Astrocyte (in vitro differentiated cells and primary cell): ENCODE results near the gene STUB1. TPM values are rescaled to one million over a fixed set of nuclear protein-coding genes. Genes with fewer than 3 reads are reported as not detected.

Source experiments
- DNase-seq: peaks from one replicate; pipeline ENCODE4 v3.0.0-alpha.2; 2010; ENCODE audit warnings: low read depth
- FAIRE-seq: peaks from 2 replicates; lab custom pipeline; 2011; peaks lifted over from hg19 to GRCh38; lab: Jason Lieb, UNC
- H2AFZ ChIP-seq: 2 replicates; pipeline ENCODE4 v1.6.0; 2012; ENCODE audit warnings: low read depth, low read length, inconsistent platforms
- H3K27ac ChIP-seq: 2 replicates; pipeline ENCODE4 v1.5.1; 2011; ENCODE audit warnings: low read depth, low read length, inconsistent platforms
- H3K27me3 ChIP-seq: 2 replicates; pipeline ENCODE4 v1.6.0; 2011; ENCODE audit warnings: low read length, inconsistent platforms; ENCODE audit not compliant: insufficient read depth
- H3K36me3 ChIP-seq: 2 replicates; pipeline ENCODE4 v1.5.1; 2011; ENCODE audit warnings: low read length, inconsistent platforms; ENCODE audit not compliant: insufficient read depth
- H3K4me1 ChIP-seq: 2 replicates; pipeline ENCODE4 v1.5.1; 2011; ENCODE audit warnings: low read length, inconsistent platforms; ENCODE audit not compliant: insufficient read depth
- H3K4me2 ChIP-seq: 2 replicates; pipeline ENCODE4 v1.6.0; 2012; ENCODE audit warnings: low read length, inconsistent platforms
- H3K4me3 ChIP-seq: 2 replicates; pipeline ENCODE4 v1.5.1; 2011; ENCODE audit warnings: low read depth, mild to moderate bottlenecking, low read length, inconsistent platforms; ENCODE audit not compliant: insufficient read depth
- H3K79me2 ChIP-seq: 2 replicates; pipeline ENCODE4 v1.6.0; 2012; ENCODE audit warnings: mild to moderate bottlenecking, low read length, inconsistent platforms; ENCODE audit not compliant: insufficient read depth
- H3K9ac ChIP-seq: 2 replicates; pipeline ENCODE4 v1.6.0; 2012; ENCODE audit warnings: mild to moderate bottlenecking, low read length, inconsistent platforms
- H3K9me3 ChIP-seq: 2 replicates; pipeline ENCODE4 v1.5.1; 2012; ENCODE audit warnings: low read depth, mild to moderate bottlenecking, low read length, inconsistent platforms; ENCODE audit not compliant: insufficient read depth
- H4K20me1 ChIP-seq: 2 replicates; pipeline ENCODE4 v1.6.0; 2012; ENCODE audit warnings: low read length, inconsistent platforms; ENCODE audit not compliant: insufficient read depth
- H3K27ac Mint-ChIP-seq: one replicate; pipeline ENCODE4 v1.8.0; 2021; ENCODE audit warnings: mild to moderate bottlenecking, mixed read lengths; ENCODE audit not compliant: unreplicated experiment
- H3K27me3 Mint-ChIP-seq: one replicate; pipeline ENCODE4 v1.8.0; 2021; ENCODE audit warnings: low read depth, mixed read lengths; ENCODE audit not compliant: unreplicated experiment
- H3K36me3 Mint-ChIP-seq: one replicate; pipeline ENCODE4 v1.8.0; 2021; ENCODE audit warnings: low read depth, mixed read lengths; ENCODE audit not compliant: unreplicated experiment
- H3K4me1 Mint-ChIP-seq: one replicate; pipeline ENCODE4 v1.8.0; 2021; ENCODE audit warnings: low read depth, mixed read lengths; ENCODE audit not compliant: unreplicated experiment
- H3K4me3 Mint-ChIP-seq: one replicate; pipeline ENCODE4 v1.8.0; 2021; ENCODE audit warnings: mild to moderate bottlenecking, moderate library complexity, mixed read lengths; ENCODE audit not compliant: unreplicated experiment
- H3K9me3 Mint-ChIP-seq: one replicate; pipeline ENCODE4 v1.8.0; 2021; ENCODE audit warnings: mild to moderate bottlenecking, mixed read lengths; ENCODE audit not compliant: unreplicated experiment
- EZH2 ChIP-seq: IDR thresholded peaks from 2 replicates; pipeline ENCODE4 v1.6.1; 2012; ENCODE audit warnings: mild to moderate bottlenecking, low read length, inconsistent platforms; ENCODE audit not compliant: insufficient read depth
- total RNA-seq: library from RNA; stranded (reverse); gene quantifications from 2 replicates; pipeline ENCODE4 v1.2.1, GENCODE V29; 2021
- TF ChIP-seq, protein P1 (sequence below): IDR thresholded peaks from 2 replicates; pipeline ENCODE4 v1.5.1; 2011; ENCODE audit warnings: low read depth, mild to moderate bottlenecking, inconsistent platforms, low read length, moderate library complexity; ENCODE audit not compliant: insufficient read depth

The STUB1 gene
- total RNA-seq, 1 donor from 2014 or later, result 140 TPM

DNA sequence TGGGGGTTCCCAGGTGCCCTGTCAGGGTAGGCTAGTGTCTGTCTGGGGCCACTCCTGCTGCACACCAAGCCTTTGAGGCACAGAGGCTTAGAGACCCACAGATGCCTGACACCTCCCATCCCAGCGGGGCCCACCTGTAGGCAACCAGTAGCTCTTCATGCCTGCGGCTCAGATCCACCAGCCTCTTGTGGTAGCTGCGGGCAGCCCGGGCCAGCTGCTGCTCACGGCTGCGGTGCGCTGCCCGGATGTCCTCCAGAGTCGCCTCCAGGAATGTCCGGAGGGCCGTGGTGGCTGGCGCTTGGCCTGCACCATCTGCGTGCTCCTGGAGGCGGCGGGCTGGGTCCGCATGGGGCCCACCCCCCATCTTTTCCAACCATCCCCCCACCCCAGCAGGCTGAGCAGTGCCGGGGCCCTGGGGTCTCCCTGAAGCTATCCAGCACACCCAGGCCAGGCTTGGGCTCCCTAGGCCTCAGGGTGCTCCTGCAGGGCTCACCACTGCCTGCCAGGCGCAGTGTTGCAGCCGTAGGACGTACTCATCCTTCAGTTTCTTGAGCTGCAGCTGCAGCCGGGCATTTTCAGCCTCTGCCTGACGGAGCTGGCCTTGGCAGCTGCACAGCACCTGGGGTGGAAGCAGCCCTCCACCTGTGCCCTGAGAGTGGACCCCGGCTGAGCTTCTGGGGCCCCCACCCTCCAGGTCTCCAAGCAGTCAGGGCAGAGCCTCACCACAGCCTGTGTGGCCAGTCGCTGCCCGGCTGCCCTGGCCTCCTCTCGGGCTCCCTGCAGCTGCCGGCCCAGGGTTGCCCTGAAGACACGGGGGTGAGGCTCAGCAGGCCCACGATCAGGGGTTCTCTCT lies 44.2 kb downstream of the STUB1 start:
- Histone ChIP-seq H2AFZ (no peak overlapping the region), H3K4me2 (no peak overlapping the region), H3K79me2 (no peaks in the 10 kb centered on the region), H3K9me3 (no peaks in the 10 kb centered on the region), H3K36me3 (no peaks in the 10 kb centered on the region), H4K20me1 (peaks cover 16% of the 10 kb centered on the region), H3K27ac (no peak overlapping the region), H3K27me3 (no peaks in the 10 kb centered on the region), H3K4me1 (peaks cover 30% of the 10 kb centered on the region), H3K4me3 (no peak overlapping the region), H3K9ac (no peak overlapping the region)
- no peak for TF ChIP-seq EZH2
- TF ChIP-seq, protein P1, sequence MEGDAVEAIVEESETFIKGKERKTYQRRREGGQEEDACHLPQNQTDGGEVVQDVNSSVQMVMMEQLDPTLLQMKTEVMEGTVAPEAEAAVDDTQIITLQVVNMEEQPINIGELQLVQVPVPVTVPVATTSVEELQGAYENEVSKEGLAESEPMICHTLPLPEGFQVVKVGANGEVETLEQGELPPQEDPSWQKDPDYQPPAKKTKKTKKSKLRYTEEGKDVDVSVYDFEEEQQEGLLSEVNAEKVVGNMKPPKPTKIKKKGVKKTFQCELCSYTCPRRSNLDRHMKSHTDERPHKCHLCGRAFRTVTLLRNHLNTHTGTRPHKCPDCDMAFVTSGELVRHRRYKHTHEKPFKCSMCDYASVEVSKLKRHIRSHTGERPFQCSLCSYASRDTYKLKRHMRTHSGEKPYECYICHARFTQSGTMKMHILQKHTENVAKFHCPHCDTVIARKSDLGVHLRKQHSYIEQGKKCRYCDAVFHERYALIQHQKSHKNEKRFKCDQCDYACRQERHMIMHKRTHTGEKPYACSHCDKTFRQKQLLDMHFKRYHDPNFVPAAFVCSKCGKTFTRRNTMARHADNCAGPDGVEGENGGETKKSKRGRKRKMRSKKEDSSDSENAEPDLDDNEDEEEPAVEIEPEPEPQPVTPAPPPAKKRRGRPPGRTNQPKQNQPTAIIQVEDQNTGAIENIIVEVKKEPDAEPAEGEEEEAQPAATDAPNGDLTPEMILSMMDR, result no peak
- DNase-seq (no peak), FAIRE-seq (no peak)
- Mint-ChIP-seq H3K27me3 (no peaks in the 10 kb centered on the region), H3K4me1 (no peaks in the 10 kb centered on the region), H3K27ac (no peak overlapping the region), H3K9me3 (no peaks in the 10 kb centered on the region), H3K36me3 (no peaks in the 10 kb centered on the region), H3K4me3 (no peak overlapping the region)

DNA sequence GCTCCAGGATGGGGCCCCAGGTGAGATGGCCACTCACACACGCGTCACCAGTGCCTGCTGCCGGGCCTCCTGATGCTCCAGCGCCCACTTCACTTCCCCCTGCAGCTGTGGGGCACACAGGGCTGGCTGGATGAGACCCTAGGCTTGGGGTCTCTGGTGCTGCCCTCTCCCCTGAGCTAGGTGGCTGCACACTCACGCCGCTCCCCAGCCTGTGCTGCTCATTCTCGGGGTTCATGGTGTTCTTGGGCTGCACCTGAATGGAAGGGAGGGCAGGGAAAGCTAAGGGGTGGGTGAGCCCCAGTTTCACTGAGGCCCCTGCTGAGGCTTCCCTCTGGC lies 44.8 kb downstream of the STUB1 start:
- Mint-ChIP-seq H3K36me3 (no peaks in the 10 kb centered on the region), H3K9me3 (no peaks in the 10 kb centered on the region), H3K27me3 (no peaks in the 10 kb centered on the region), H3K27ac (no peak overlapping the region), H3K4me1 (no peaks in the 10 kb centered on the region), H3K4me3 (no peak overlapping the region)
- H3K9me3 ChIP-seq, result no peaks in the 10 kb centered on the region
- no peaks in the 10 kb centered on the region for H3K36me3 ChIP-seq
- H3K9ac ChIP-seq, result no peak overlapping the region
- no peak overlapping the region for H2AFZ ChIP-seq
- H3K27me3 ChIP-seq, result no peaks in the 10 kb centered on the region
- H3K4me3 ChIP-seq, result no peak overlapping the region
- H3K4me1 ChIP-seq, result peaks cover 28% of the 10 kb centered on the region
- no peaks in the 10 kb centered on the region for H3K79me2 ChIP-seq
- H4K20me1 ChIP-seq, result peaks cover 15% of the 10 kb centered on the region
- TF ChIP-seq EZH2, result no peak
- TF ChIP-seq, protein P1, result no peak
- no peak overlapping the region for H3K27ac ChIP-seq
- no peak for FAIRE-seq
- no peak overlapping the region for H3K4me2 ChIP-seq
- DNase-seq, result no peak
